Stimulated activated CD8-positive, alpha-beta memory T cell treated with anti-CD3 and anti-CD28 coated beads, Interleukin-7, amount 100 ng/mL, for 1 hour (primary cell): ENCODE data around the gene BORCS8.
"Not testable (repeated sequence)": the region's sequence is repeated elsewhere in the genome, so short reads cannot be mapped to it uniquely, and the experiment has no call there.

Source experiments
- DNase-seq, 2 donors: peaks; one replicate each; pipeline ENCODE4 v3.0.0-alpha.2; 2020; ENCODE audit warnings: low read depth in 2 of 2

BORCS8 gene

DNA sequence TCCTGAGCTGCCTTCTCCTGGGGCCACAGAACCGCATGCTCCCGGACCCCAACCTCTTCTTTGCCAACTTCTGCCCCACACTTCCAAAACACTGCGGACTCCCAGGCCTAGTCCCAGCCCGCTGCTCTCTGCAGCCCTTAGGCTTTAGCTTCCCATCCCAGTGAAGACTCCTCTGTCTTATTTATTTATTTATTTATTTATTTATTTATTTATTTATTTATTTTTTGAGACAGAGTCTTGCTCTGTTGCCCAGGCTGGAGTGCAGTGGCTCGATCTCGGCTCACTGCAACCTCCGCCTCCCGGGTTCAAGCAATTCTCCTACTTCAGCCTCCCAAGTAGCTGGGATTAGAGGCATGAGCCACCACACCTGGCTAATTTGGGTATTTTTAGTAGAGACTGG is 43.4 kb downstream of the BORCS8 start:
- DNase-seq: not testable (repeated sequence)

DNA sequence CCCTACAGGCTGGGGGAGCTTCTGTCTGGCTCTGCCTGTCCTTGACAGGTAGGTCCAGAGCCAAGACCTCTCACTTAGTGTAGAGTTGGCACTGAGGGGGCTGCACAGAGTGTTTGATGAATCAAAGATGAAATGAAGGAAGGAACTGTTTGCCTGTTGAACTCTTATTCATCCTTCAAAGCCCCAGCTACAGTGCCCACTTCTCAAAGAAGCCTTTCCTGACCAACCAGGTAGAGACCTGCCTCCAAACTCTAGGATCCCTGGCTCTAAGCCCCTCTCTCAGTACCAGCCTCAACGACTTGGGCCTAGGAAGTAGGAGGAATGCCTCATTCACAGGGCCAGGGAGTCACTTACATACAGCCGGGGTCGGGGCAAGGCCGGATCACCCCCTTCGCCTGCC is 44.6 kb downstream of the BORCS8 start:
- DNase-seq: no peak

DNA sequence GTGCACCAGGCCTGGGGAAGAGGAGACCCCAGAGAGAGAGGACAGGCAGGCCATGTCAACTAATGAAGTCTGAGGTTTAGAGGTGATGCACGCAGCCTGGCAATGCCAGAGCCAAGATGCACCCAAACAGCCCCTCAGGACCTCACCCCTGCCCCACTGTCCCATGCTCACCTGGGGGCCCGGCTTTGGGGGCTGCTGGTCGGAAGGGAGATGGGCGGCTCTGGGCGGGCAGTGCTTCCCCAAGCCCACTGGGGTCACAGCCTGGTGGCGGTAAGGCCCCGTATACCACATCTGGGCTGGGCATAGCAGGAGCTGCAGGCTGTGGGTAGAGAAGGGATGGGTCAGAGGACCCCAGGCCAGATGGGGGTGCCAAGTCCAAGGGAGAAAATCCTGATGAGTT is 45.1 kb downstream of the BORCS8 start:
- no peak for DNase-seq

DNA sequence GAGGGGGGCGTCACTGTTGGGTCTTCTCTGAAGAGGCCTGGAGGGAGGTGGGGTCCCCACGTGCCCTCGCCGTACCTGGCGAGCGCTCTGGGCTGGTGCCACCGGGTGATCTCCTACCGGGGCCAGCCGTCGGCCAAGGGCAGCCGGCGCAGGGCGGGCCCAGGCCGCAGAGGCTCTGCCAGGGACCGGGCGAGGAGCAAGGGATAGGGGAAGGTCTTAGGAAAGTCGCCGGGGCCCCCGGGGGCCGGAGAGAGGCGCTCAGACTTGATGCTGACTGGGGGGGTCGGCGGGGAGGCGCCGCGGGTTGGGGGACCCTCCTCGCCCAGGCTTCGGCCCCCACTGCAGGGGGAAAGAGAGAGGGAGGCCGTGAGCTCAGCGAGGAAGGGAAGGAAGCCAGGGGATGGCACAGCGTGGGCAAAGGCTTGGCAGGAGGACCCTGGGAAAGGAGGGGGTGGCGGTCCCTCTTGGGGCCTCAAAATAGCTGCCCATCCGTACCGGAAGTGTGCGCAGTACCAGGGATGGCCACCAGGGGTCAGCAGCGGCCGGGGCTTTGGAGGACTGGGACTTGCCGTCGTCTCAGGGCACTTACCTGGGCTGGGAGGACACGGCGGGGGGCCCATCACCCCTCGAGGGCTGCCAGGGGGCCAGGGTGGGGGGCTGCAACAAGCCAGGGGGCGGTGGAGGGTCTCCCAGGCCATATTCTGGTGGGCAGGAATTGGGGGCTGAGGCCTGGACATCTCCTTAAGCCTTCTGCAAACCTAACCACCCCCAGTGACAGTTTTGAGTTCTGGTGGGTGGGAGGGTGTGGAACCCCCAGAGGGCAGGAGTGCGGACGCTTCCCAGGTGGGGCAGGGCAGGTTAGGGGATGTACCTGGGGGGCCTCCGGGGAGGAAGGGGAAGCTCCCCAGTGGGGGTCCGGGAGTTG is 46.0 kb downstream of the BORCS8 start:
- peak; percentile 73 to 82 for DNase-seq

DNA sequence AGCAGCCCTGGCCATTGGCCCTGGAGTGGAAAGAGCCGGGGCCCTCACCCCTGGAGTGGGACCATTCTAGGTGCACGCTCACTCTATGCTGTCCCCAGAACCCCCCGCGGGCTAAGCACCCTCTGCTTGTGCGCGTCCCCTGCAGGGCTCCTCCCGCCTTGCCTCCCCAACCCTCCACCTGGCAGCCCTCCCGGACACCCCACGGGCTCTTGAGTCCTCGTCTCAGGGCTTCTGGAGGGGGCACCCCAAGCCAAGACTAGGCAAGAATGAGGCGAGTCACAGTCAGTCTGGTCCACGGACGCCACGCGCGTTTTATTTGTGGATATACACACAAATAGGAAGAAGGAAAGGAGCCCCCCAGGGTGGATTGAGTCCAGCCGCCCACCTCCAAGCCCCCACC is 46.7 kb downstream of the BORCS8 start:
- no peak for DNase-seq

DNA sequence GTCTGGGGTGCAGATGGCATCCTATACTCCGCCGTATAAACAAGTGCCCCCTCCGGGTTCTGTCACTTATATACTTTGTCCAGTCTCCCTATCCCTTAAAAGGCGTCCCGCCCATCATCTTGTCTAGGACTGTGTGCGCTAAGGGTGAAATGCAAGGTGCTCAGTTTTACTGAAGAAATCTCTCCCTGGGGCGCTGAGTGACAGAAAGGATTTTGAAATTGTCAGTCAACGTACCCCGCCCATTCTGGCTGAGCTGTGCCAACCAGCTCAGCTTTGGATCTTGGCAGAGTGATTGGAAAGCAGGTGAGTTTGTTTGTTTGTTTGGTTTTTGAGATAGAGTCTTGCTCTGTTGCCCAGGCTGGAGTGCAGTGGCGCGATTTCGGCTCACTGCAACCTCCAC is 49.6 kb downstream of the BORCS8 start:
- DNase-seq: no peak

DNA sequence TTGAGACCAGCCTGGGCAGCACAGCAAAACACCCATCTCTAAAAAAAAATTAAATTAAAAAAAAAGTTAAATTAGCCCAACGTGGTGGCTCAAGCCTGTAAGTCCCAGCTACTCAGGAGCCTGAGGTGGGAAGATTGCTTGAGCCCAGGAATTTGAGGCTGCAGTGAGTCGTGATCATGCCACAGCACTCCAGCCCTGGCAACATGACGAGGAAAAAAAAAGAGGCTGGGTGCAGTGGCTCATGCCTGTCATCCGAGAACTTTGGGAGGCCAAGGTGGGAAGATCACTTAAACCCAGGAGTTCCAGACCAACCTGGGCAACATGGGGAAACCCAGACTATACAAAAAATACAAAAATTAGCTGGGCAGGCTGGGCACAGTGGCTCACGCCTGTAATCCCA is 51.5 kb downstream of the BORCS8 start:
- no peak for DNase-seq

DNA sequence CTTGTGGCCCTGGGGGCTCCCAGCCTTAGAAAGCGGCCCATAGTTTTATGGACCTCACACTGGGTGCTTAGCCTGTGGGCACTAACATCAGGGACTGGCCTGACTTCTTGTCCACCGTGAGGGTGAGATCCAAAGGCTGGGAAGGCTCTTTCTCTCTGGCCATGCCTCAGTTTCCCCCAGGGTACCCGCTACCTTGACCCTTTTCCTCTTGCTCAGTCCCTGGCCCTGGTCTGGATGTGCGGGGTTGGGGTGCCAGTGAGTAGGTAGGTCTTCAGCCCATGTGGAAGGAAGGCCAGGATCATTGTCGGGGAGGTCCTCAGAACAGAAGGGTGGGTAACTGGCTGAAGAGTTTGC is 52.1 kb downstream of the BORCS8 start:
- no peak for DNase-seq

DNA sequence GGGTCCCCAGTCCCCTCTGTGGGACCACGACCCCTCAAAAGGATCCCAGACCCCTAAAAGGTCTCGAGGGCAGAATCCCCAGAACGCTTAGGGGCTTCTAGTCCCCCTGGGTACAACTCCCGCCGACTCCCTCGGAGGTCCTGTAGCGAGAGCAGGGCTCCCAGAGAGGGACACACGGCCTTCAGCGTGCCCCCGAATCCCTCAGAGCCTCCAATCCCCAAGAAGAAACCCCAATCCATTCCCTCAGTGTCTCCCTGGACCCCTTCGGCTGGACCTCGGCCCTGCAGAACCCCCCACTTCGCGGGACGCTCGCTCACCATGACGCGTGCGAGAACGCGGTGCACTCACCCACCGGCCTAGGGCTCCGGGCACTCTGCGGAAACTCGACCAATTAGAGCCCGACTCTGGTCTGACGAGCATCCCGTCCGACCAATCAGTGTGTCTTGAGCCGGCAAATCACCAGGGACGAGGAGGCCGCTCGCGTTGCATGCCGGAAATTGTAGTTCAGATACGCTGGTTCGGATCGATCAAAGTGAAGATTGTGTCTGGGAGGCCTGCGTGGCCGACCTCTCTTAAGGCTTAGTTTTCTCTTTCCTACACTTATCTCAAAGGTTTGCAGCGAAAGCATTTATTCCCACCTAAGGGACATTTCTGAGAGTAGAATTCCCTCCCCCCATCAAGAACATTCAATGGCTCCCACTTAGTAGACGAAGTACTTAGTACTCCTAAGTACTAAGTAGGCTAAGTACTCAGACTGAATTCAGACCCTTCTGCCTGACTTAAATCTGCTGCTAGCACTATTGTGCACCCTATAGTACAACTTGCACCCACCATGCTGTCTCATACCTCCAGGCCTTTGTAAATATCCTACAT is 53.6 kb downstream of the BORCS8 start, which contains the start of gene TMEM161A:
Gene TMEM161A, minus strand, starts transcription at position 370 of the 873 bp plus-strand sequence. Its CDS starts 50 bp downstream, at position 320.
- DNase-seq: peak; percentile 87

DNA sequence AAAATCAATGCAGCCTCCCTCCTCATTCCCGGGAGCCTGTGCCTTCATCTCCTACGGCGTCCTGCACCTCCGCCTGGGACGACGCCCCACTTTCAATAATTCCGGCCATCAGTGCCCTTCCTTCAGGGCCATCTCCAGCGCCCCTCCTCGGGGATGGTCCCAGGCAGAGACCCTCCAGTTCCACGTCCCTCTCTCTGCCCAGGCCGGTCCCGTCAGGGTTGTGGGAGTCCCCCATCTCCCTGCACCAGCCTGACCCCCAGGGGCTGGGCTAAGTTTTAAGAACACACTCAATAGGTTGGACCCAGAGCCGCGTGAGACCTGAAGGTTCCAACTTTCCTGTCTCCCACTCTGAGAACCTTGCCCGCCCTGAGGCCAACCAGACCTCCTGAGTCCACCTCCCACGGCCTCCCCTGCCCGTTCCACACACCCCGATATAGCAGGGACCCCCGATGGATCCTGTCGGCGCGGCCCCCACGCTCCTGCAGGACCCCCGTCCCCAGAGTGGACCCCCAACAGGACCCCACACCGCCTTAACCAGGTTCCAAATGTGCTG is 54.3 kb downstream of the BORCS8 start:
- DNase-seq: no peak

DNA sequence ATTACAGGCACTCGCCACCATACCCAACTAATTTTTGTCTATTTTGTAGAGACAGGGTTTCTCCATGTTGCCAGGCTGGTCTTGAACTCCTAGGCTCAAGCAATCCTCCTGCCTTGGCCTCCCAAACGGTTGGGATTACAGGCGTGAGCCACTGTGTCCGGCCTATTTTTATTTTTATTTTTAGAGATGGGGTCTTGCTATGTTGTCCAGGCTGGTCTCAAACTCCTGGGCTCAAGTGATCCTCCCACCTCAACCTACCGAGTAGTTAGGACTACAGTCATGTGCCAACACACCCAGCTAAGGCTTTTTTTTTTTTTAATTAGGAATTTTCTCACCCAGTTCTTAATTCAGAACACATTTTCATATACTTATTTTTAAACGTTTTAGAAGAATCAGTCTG is 56.2 kb downstream of the BORCS8 start:
- not testable (repeated sequence) for DNase-seq

DNA sequence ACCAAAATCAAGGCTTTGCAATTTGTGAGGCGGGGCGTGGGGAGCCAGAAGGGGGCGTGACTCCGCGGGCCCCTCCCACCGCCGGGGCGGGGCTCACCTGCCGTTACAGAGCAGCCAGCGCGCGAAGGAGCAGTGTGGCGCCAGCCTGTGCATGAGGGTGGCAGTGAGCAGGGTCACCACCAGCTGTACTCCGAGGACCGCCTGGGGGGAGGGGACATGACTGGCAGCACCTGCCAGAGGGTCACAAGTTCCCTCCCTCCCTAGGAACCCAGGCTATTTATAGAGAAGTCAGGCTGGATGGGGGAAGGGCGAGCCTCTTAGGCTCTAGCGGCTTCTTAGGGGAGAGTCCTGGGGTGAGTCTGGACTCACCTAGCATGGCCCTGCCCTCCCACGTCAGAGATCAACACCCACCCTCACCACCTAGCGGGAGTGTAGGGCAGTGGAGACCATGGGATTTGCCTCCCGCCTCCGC is 57.2 kb downstream of the BORCS8 start:
- DNase-seq: no peak

DNA sequence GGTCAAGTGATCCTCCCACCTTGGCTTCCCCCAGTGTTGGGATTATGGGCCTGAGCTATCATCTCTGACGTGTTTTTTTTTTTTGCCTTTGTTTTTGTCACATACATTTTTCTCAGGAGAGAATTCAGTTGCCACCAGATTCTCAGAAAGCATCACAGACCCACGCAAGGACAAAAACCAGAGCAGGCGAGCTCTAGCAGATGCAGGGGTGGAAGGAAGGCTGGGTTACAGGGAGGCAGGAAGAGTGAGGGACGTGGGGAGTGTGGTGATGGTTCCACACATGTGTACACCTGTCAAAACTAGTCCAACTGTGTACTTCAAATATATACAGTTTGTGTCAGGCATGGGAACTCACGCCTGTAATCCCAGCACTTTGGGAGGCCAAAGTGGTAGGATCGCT is 58.0 kb downstream of the BORCS8 start:
- no peak for DNase-seq

DNA sequence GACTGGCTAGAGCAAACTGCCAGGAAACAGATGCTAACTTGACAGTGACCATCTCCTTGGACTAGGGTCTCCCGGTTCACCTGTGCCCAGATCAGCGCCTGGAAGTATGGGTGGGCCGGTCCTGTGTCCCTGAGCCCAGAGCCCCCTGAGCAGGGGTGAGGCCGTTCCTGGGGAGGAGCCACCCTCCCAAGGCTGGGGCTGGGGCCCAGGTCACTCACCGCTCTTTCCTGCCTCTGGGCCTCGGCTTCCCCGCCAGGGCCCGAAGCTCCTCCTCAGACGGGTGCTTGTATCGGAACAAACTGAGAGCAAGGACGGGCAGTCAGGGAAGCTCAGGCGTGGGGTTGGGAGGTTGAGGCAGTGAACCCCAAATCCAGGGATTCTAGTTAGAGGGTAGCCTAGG is 59.0 kb downstream of the BORCS8 start:
- DNase-seq: no peak

DNA sequence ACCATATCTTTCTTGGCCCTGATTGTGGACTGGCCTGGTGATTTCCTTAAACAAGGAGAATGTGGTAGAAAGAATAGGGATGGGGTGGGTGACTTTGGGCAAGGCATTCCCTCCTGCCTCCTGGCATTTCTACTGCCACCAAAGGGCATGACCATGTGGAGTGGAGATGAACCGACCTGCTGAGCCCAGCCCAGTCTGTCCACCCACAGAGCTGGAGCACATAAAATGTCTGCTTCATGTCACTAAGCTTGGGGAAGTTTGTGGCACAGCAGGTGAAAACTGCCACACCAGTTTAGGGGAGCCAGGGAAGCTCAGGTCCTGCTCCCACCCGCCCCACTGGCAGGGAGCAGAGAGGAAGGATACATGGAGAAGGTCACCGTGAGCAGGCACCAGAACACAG is 60.0 kb downstream of the BORCS8 start:
- no peak for DNase-seq
